Pulmonary artery endothelial cell (primary cell): ENCODE results near the gene RPL9. TPM values are rescaled to one million over a fixed set of nuclear protein-coding genes. Genes with fewer than 3 reads are reported as not detected.
"Not testable (repeated sequence)": the region's sequence is repeated elsewhere in the genome, so short reads cannot be mapped to it uniquely, and the experiment has no call there.

ENCODE experiments used
- DNase-seq: peaks from one replicate; pipeline ENCODE4 v3.0.0-alpha.2; 2011; ENCODE audit warnings: low read depth, low spot score
- total RNA-seq: library from RNA; depleted of rRNA; stranded (reverse); fragments of >200 nt; gene quantifications from 2 replicates; pipeline ENCODE4 v1.2.3, GENCODE V29; 2014

The RPL9 gene
- total RNA-seq, 1 donor from 2014 or later = 2,626 TPM

GRCh38 chr4:39426728-39427127, 32.0 kb downstream of the RPL9 start:
- no peak for DNase-seq

GRCh38 chr4:39425297-39425696, 33.4 kb downstream of the RPL9 start:
- not testable (repeated sequence) for DNase-seq

- no peak for DNase-seq
These were observed 36.5 kb downstream of the RPL9 start for GRCh38 chr4:39422247-39422646.

- no peak for DNase-seq
These were observed 42.9 kb downstream of the RPL9 start for GRCh38 chr4:39415678-39416283.

GRCh38 chr4:39411561-39411960, 47.2 kb downstream of the RPL9 start:
- DNase-seq = not testable (repeated sequence)

- DNase-seq = no peak
These were observed 48.3 kb downstream of the RPL9 start for GRCh38 chr4:39410415-39410814.

GRCh38 chr4:39407584-39407885, 51.2 kb downstream of the RPL9 start:
- DNase-seq = no peak

GRCh38 chr4:39406763-39407583, 51.7 kb downstream of the RPL9 start, which contains the start of gene KLB:
TSS of gene KLB (plus strand) at chr4:39406930. CDS start at chr4:39406950, 20 bp downstream.
- no peak for DNase-seq

Other genes with a start within 250 kb of the RPL9 start
- gene RFC1, start 92.6 kb downstream of the RPL9 start, total RNA-seq = 48.9 and 51.5 TPM in 2 replicates
- gene KLB, start 52.0 kb downstream of the RPL9 start, total RNA-seq = not detected in 2 replicates
- gene LIAS, start 134 bp upstream of the RPL9 start, total RNA-seq = 6.7 and 6.9 TPM in 2 replicates
- gene UGDH, start 68.5 kb upstream of the RPL9 start, total RNA-seq = 81.4 and 110 TPM in 2 replicates
- gene SMIM14, start 179.9 kb upstream of the RPL9 start, total RNA-seq = 13.5 and 16.0 TPM in 2 replicates
- 26.5 and 28.9 TPM in 2 replicates for gene UBE2K, start 239.2 kb upstream of the RPL9 start, total RNA-seq